OCI-LY3 (cell line): ENCODE data around the gene ARID5A.

Source experiments
- CTCF ChIP-seq: fragments of 200-600, 300-600 bp; sonication (generic); IDR thresholded peaks from 2 replicates; pipeline ENCODE4 v1.5.1; 2014; ENCODE audit warnings: antibody characterized with exemption, low read length, low read depth
- EZH2phosphoT487 ChIP-seq: fragments of 200-600 bp; shearing (Covaris generic); IDR thresholded peaks from 2 replicates; pipeline ENCODE4 v1.6.1; 2018; ENCODE audit warnings: antibody characterized with exemption, mixed run types, low read depth

DNA sequence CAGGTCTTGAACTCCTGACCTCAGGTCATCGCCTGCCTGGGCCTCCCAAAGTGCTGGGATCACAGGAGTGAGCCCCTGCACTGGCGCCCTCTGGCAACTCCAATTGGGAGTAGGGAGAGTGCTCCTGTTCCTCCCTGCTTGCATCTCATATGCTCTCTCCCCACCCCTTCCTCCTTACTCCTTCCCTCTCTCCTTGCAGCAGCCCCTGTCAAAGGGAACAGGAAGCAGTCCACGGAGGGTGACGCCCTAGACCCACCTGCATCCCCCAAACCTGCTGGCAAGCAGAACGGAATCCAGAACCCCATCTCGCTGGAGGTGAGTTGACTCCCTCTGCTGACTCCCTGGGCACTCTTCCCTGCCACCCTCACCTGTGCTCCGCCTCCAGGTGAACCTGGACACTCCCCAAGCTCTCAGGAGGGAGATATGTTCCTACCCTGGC is 10.7 kb downstream of the ARID5A start:
- TF ChIP-seq CTCF (no peak), EZH2phosphoT487 (no peak)
